PFSK-1 (cell line): Measurements from ENCODE around the gene NR1I3.

Source experiments
- POLR2AphosphoS5 ChIP-seq: IDR thresholded peaks from 2 replicates; pipeline ENCODE4 v1.6.1; 2012; ENCODE audit warnings: low read depth, mild to moderate bottlenecking, control low read depth, low read length, moderate library complexity
- REST ChIP-seq, 2 experiments: IDR thresholded peaks; 2 replicates each; pipeline versions ENCODE4 v1.6.1 to v1.8.0; 2011 to 2012; ENCODE audit warnings: low read depth in 2 of 2, low read length in 2 of 2, control low read depth in 1 of 2, inconsistent platforms in 1 of 2, mild to moderate bottlenecking in 1 of 2, moderate library complexity in 1 of 2; ENCODE audit not compliant: insufficient read depth in 1 of 2
- TAF1 ChIP-seq: IDR thresholded peaks from 2 replicates; pipeline ENCODE4 v1.6.1; 2012; ENCODE audit warnings: low read length, control low read depth, borderline replicate concordance; ENCODE audit not compliant: insufficient read depth

GRCh38 chr1:161216945-161217712 is 20.9 kb downstream of the NR1I3 start:
- TF ChIP-seq POLR2AphosphoS5, result no peak
- TF ChIP-seq REST (IDR thresholded peaks at IDR 0.05; ENCODE audit: insufficient read depth in 1 of 2, low read depth in 2 of 2, low read length in 2 of 2), result no peak
- no peak for TF ChIP-seq TAF1
